ENCODE data around the gene SPEM2.
"Not testable (repeated sequence)": the region's sequence is repeated elsewhere in the genome, so short reads cannot be mapped to it uniquely, and the experiment has no call there.

The SPEM2 gene

GRCh38 chr17:7468804-7469389 is 43.5 kb downstream of the SPEM2 start:
- DNase-seq (ENCODE audit: low read depth in 1 of 2, low spot score in 1 of 2) = no peak

GRCh38 chr17:7469843-7470242 is 44.4 kb downstream of the SPEM2 start:
- DNase-seq (ENCODE audit: low read depth in 1 of 2, low spot score in 1 of 2) = not testable (repeated sequence)

- not testable (repeated sequence) for DNase-seq (ENCODE audit: low read depth in 1 of 2, low spot score in 1 of 2)
These were observed 45.1 kb downstream of the SPEM2 start for GRCh38 chr17:7470457-7470973.

- DNase-seq (ENCODE audit: low read depth in 1 of 2, low spot score in 1 of 2) = no peak
These were observed 46.3 kb downstream of the SPEM2 start for GRCh38 chr17:7471729-7472128.

- DNase-seq (ENCODE audit: low read depth in 1 of 2, low spot score in 1 of 2) = not testable (repeated sequence)
These were observed 49.4 kb downstream of the SPEM2 start for GRCh38 chr17:7474767-7475166.

GRCh38 chr17:7475764-7476422 is 50.5 kb downstream of the SPEM2 start:
- no peak for DNase-seq (ENCODE audit: low read depth in 1 of 2, low spot score in 1 of 2)

GRCh38 chr17:7476494-7476893 is 51.1 kb downstream of the SPEM2 start:
- no peak for DNase-seq (ENCODE audit: low read depth in 1 of 2, low spot score in 1 of 2)

GRCh38 chr17:7476951-7477350 is 51.5 kb downstream of the SPEM2 start:
- DNase-seq (ENCODE audit: low read depth in 1 of 2, low spot score in 1 of 2) = no peak
